HK-2 (cell line): Measurements from ENCODE around the gene RSRC1.
"Not testable (repeated sequence)": the region's sequence is repeated elsewhere in the genome, so short reads cannot be mapped to it uniquely, and the experiment has no call there.

Source experiments
- DNase-seq: peaks from one replicate; pipeline ENCODE4 v3.0.0-alpha.2; 2018; ENCODE audit not compliant: unreplicated experiment

RSRC1 gene

DNA sequence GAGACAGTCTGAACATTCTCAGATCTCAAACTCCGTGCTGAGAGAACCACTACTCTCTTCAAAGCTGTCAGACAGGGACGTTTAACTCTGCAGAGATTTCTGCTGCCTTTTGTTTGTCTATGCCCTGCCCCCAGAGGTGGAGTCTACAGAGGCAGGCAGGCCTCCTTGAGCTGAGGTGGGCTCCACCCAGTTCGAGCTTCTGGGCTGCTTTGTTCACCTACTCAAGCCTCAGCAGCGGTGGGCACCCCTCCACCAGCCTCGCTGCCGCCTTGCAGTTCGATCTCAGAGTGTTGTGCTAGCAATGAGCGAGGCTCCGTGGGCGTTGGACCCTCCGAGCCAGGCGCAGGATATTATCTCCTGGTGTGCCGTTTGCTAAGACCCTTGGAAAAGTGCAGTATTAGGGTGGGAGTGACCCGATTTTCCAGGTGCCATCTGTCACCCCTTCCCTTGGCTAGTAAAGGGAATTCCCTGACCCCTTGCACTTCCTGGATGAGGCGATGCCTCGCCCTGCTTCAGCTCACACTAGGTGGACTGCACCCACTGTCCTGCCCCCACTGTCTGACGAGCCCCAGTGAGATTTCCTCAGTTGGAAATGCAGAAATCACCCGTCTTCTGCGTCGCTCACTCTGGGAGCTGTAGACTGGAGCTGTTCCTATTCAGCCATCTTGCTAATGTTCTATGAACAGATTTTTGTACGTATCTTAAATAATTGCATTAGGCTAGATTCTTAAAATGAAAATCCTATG lies 220.0 kb downstream of the RSRC1 start:
- DNase-seq, result not testable (repeated sequence)

DNA sequence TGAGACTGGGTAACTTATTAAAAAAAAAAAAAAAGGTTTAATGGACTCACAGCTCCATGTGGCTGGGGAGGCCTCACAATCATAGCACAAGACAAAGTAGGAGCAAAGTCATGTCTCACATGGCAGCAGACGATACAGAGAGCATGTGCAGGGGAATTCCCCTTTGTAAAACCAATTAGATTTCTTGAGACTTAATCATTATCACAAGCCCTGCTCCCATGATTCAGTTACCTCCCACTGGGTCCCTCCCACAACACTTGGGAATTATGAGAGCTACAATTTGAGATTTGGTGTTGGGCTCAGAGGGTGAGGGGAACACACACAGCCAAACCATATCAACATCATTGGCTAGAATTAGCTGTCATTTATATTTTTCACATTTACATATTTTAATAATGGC lies 221.0 kb downstream of the RSRC1 start:
- peak; percentile 18 for DNase-seq

- no peak for DNase-seq
Observed at GRCh38 chr3:158333736-158334135, 223.8 kb downstream of the RSRC1 start.

DNA sequence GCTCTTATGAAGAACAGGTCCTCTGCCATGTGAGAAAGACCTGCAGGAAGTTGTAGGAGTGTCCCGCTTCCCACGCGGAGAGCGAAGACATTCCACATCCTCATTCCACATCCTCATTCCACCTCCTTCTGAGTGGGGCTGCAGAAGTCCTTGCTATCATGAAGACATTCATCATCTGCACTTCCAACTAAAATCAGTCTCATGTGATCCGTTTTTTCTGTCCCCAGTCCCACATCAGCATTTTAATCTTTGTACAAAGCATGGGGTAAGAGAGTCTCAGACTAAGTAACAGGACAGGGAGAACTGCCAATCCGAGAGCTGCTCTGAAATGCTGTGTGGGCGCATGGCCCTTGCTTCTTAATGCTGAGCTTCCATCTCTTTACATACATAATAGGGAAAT lies 227.2 kb downstream of the RSRC1 start:
- DNase-seq, result no peak

DNA sequence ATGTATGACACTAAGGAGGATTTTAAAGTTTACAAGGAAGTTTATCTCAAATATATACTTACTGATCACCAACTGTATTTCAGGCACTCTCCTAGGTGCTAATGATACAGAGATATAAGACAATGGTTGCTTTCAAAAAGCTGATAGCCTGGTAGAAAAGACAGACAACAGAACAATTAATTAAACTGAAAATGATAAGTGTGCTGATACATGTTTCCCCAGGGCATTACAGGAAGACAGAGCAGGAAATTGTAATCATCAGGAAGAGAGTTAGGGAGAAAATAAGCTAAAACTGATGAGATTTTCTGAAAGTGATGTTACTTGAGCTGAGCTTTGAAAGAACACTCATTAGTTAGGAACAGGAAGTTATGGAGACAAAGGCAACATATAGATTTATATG lies 229.7 kb downstream of the RSRC1 start:
- no peak for DNase-seq

GRCh38 chr3:158340951-158341350 lies 231.1 kb downstream of the RSRC1 start:
- not testable (repeated sequence) for DNase-seq

- no peak for DNase-seq
Observed at GRCh38 chr3:158347966-158348365, 238.1 kb downstream of the RSRC1 start.

DNA sequence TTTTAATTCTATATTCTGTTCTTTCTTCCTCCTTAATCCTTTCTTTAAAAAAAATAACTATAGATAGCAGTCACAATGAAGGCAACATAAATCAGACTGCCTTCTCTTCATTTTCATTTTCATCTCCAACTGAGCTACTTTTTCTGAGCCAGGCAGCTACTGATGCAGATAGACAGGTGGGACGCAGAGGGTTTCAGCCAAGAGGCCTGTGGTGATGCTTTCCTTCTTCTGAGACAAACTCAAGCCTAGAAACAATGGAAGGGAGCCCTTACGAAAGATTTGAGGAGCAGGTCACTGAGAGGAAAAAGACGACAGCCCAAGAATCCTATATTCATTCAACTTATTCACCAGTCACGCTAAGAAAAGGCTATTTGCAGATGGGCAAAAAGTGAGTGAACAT lies 241.1 kb downstream of the RSRC1 start:
- DNase-seq, result no peak

GRCh38 chr3:158352551-158352950 lies 242.7 kb downstream of the RSRC1 start:
- DNase-seq, result no peak

GRCh38 chr3:158354713-158355112 lies 244.8 kb downstream of the RSRC1 start:
- no peak for DNase-seq

DNA sequence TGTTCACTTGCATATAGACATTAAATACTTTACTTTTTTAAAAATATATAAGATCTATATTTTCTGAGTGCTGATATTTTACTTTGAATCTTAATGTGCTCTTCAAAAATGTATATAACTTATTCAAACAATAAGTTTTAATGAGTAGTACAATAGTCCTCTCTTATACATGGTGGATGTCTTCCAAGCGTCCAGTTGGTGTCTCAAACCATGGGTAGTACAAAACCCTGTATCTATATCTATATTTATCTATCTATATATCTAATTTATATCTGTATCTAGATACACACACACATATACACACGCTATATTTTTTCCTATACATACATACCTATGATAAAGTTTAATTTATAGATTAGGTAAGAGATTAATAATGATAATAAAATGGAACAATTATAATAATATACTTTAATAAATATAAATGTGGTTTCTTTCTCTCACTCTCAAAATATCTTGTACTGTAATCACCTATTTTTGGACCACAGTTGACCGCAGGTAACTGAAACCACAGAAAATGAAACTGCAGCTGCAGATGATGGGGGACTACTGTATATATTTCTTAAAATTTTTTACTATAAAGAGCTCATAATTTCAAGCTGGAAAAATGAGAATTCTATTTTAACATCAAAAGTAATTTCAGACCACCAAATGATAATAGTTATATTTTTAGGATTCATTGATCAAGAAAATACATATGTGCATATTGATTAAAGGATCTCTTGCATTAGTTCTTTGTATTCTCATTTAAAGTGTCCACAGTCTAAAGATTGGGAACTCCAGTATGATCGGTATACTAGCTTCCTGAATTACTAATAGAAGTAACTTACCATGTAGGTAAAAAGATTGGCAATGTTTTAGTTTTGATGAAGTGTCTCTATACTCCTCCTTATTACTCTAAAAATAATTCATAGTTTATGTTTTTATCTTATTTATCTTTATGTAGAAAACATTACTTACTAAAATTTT lies 246.0 kb downstream of the RSRC1 start:
- no peak for DNase-seq

DNA sequence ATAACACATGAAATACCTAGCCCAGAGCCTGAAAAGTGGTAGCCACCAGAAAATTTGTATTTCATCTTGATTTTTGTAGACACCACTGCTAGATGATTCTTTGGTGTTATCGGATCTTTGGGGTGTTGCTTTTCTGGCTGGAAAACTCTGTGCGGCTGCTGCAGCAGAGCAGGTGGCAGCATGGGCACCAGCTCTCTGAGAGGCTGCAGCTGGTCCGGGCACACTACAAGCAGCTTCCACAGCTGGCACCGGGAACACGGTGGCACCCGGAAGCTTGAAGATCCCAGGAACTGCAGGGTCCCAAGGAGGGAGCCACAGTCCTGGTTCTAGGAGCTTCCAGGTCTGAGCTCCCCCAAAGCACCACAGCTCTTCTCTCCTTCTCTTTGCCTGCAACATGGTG lies 249.4 kb downstream of the RSRC1 start:
- no peak for DNase-seq

DNA sequence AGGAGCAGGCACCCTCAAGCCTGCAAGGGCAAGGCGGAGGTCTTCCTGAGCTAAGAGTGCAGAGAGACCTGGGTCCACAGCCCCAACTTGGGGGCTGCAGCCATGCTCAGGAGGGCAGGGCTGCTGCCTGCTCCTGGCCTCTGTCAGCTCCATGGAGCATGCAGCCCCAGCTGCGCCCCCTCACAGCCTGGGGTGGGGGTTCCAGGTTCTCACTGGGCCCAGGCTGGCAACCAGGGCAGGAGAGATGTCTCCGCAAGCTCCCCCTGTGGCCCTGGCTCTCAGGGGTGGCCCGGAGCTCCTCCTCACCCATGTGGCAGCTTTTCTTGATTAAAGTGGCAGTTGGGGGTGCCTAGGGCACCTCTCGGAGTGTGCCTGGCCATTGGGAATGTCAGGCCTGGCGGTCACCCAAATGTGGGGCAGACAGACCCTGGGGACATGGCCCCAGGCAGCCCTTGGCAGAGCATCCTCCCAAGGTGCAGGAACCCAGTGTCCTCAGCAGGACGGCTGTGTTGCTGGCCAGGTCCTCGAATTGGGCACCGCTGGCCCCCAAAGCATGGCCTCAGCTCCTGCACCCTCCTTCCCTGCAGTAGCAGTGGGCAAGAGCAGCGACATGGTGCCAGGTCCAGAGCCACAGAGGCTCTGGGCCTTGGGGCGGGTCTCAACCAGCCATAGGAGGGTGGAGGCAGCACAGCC lies 251.0 kb downstream of the RSRC1 start:
- no peak for DNase-seq

- no peak for DNase-seq
Observed at GRCh38 chr3:158368271-158368670, 258.4 kb downstream of the RSRC1 start.

GRCh38 chr3:158369279-158369678 lies 259.4 kb downstream of the RSRC1 start:
- no peak for DNase-seq

- DNase-seq, result no peak
Observed at GRCh38 chr3:158379517-158379916, 269.6 kb downstream of the RSRC1 start.

- DNase-seq, result no peak
Observed at GRCh38 chr3:158381262-158381868, 271.5 kb downstream of the RSRC1 start.

GRCh38 chr3:158382479-158382878 lies 272.6 kb downstream of the RSRC1 start:
- DNase-seq, result no peak

GRCh38 chr3:158384019-158384418 lies 274.1 kb downstream of the RSRC1 start:
- no peak for DNase-seq

DNA sequence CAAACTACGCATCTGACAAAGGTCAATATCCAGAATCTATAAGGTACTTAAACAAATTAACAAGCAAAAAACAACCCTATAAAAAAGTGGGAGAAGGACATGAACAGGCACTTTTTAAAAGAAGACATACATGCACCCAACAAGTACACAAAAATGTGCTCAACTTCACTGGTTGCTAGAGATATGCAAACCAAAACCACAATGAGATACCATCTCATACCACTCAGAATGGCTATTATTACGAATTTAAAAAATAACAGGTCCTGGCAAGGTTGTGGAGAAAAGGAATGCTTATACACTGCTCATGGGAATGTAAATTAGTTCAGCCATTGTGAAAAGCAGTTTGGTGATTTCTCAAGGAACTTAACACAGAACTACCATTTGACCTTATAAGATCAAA lies 285.5 kb downstream of the RSRC1 start:
- DNase-seq, result no peak

- no peak for DNase-seq
Observed at GRCh38 chr3:158402590-158402989, 292.7 kb downstream of the RSRC1 start.

- DNase-seq, result no peak
Observed at GRCh38 chr3:158403013-158403412, 293.1 kb downstream of the RSRC1 start.
